GM13977 (cell line): ENCODE results near the gene FHIT.

Source experiments
- DNase-seq: peaks from one replicate; pipeline ENCODE4 v3.0.0; 2012; ENCODE audit warnings: low spot score
- in situ Hi-C: fragments of 300-500 bp; cut with MboI; formaldehyde crosslinking; loops from one replicate; pipeline ENCODE4 v1.12.0; 2022; ENCODE audit warnings: low sequenced_read_pairs, low pct_unique_long_range_greater_than_20kb, mixed read lengths, inconsistent platforms; ENCODE audit not compliant: unreplicated experiment
- TF ChIP-seq, protein P1 (sequence below): IDR thresholded peaks from 2 replicates; pipeline ENCODE4 v1.5.1; 2012; ENCODE audit warnings: mild to moderate bottlenecking, control low read depth; ENCODE audit not compliant: insufficient read depth; ENCODE audit errors: extremely low read depth, missing control alignments

The FHIT gene

DNA sequence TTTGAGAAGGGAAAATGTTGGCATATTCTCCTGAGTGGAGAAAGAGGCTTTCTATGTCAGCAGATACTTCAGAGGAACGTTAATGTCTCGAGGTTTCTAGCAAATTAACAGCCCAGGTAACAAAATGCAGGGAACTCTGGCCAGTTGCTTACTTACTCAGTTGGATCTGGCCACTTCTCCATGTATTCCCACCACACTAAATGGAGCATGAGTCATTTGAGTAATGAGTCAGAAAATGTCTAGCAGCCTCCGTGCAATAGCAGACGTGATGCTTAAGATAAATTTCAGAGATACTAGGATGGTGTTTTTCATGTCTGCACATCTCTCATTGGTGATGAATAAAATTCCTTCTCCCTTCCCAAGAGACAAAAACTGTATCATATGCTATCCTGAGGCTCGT lies 671.5 kb downstream of the FHIT start:
- TF ChIP-seq, protein P1, sequence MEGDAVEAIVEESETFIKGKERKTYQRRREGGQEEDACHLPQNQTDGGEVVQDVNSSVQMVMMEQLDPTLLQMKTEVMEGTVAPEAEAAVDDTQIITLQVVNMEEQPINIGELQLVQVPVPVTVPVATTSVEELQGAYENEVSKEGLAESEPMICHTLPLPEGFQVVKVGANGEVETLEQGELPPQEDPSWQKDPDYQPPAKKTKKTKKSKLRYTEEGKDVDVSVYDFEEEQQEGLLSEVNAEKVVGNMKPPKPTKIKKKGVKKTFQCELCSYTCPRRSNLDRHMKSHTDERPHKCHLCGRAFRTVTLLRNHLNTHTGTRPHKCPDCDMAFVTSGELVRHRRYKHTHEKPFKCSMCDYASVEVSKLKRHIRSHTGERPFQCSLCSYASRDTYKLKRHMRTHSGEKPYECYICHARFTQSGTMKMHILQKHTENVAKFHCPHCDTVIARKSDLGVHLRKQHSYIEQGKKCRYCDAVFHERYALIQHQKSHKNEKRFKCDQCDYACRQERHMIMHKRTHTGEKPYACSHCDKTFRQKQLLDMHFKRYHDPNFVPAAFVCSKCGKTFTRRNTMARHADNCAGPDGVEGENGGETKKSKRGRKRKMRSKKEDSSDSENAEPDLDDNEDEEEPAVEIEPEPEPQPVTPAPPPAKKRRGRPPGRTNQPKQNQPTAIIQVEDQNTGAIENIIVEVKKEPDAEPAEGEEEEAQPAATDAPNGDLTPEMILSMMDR, result no peak
- DNase-seq, result no peak
- in situ Hi-C loops, result no loop called here

DNA sequence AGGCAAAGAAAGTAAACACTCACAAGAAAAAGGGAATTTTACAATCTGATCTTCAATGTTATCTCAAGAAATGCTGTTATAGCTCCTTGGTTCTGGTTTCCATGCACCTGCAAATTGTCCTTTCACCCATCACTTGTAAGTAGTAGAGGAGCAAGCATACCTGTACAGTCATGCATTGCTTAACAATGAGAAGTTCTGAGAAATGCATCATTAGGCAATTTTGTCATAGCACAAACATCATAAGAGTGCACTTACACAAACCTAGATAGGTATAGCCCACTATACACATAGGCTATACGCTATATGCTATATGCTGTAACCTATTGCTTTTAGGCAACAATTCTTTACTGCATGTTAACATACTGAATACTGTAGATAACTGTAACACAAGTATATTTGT lies 672.3 kb downstream of the FHIT start:
- TF ChIP-seq, protein P1, result no peak
- in situ Hi-C loops, result no loop called here

DNA sequence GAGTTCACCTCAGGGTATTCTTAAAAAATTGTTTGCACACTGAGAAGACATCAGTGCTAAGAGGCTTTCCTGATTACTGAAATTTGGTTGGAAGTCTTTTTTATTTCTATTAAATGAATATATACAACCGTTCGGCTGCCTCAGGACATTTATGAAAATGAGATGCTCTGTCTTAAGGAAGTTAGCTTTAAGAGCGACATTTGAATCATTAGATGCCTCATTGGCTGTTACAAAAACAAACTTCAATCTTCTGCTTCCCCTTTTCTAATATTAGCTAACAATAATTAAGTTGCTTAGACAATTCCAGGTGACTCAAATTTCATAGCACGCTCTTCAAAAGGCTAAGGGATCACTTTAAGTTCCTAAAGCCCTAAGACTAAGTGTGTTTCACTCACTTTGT lies 673.7 kb downstream of the FHIT start:
- TF ChIP-seq, protein P1, result no peak
- no peak for DNase-seq
- in situ Hi-C loops, result no loop called here

More for the DNA sequence above, 672.3 kb downstream of the FHIT start:
- no peak for DNase-seq

DNA sequence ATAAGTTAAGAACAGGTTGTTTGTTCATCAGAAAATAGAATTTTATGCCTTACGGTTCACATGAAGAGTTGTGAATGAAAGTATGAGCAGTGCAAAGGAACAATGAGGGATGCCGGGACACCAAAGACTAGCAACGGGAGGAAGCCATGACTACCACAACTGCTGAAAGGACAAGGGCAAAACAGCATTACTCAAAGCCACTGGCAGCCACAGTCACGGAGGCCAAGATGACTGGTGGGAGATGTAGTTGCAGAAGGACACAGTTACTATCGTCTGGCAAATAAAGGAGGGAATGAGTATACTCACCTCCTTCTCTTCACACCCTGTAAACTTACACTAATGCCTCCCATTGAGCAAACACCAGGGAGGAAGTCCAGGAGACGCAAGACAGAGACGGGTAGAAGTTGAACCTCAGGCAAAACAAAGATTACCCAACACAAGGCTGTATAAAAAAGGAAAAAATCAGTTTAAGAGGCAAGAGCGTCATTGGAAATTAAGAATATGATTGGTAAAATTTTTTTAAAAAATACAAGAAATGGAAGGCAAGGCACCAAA lies 675.5 kb downstream of the FHIT start:
- no peak for DNase-seq
- in situ Hi-C loops, result no loop called here

DNA sequence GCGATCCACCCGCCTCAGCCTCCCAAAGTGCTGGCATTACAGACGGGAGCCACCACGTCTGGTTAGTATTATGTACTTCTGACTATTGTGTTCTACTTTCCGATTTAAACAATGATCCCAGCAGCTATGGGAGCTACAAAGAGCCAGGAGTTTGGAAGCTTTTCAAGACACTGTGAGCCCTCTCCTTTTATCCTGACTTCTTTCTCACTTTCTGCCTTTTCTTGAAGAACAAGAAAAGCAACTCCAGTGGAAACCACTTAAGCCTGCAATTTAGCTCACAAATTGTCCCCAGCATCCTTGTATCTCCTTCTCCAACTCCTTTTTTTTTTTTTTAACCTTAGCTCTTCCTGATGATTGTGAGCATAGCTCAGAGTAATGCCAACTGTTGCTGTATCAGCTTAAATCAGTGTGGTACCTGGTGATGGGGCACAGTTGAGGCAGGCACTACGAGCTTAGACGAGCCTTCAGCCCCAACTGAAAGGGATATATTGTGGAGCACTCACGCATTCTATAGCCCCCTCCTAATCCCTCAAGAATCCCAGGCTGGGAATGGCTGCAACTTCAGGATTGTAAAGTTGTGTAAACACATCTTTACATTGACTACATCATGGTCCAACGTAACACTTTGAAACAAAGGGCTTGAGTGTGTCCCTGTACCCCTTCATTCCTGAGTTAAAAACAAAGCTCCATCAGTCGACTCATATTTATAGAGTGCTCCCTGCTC lies 677.0 kb downstream of the FHIT start:
- TF ChIP-seq, protein P1, result no peak
- no peak for DNase-seq
- in situ Hi-C loops, result no loop called here

More for the DNA sequence above, 675.5 kb downstream of the FHIT start:
- TF ChIP-seq, protein P1, result no peak

DNA sequence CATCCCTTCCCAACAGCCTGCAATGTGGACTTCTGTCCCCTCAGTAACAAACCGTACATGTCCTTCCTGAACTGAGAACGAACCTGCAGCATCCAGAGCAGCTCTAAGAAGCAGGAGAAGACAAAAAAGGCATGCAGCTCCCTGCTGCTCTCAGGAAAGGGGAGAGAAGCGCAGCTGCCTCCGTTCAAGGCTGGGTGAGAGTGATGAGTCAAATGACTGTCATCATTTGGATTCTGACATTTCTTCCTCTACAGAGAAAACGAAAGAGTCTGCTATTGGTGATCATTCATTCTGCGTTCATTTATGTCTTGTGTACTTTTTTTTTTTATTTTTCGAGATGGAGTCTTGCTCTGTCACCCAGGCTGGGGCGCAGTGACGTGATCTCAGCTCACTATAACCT lies 677.8 kb downstream of the FHIT start:
- no peak for DNase-seq

More for the DNA sequence above, 677.8 kb downstream of the FHIT start:
- in situ Hi-C loops, result no loop called here
- TF ChIP-seq, protein P1, result no peak
